RWPE2 (cell line): ENCODE measurements around the gene INVS.
"Not testable (repeated sequence)": the region's sequence is repeated elsewhere in the genome, so short reads cannot be mapped to it uniquely, and the experiment has no call there.

Source experiments
- ATAC-seq: fragments of 200-7000 bp; cut with Tn5 transposase; 3 replicates; pipeline ENCODE4 v1.9.1; 2021; ENCODE audit warnings: low read depth
- DNase-seq: peaks from one replicate; pipeline ENCODE4 v3.0.0-alpha.2; 2020; ENCODE audit warnings: low spot score
- H3K27ac ChIP-seq: fragments of 450-650 bp; 2 replicates; pipeline ENCODE4 v1.5.1; 2017; ENCODE audit warnings: mild to moderate bottlenecking; ENCODE audit not compliant: poor library complexity, severe bottlenecking
- H3K27me3 ChIP-seq: fragments of 250-450 bp; sonication (Bioruptor Pico); 2 replicates; pipeline ENCODE4 v1.5.1; 2021; ENCODE audit warnings: mild to moderate bottlenecking, moderate library complexity; ENCODE audit not compliant: insufficient read depth, poor library complexity, severe bottlenecking
- H3K36me3 ChIP-seq: fragments of 250-450 bp; sonication (Bioruptor Pico); 2 replicates; pipeline ENCODE4 v1.5.1; 2020; ENCODE audit warnings: low read depth, mild to moderate bottlenecking, moderate library complexity
- H3K4me1 ChIP-seq: fragments of 250-450 bp; sonication (Bioruptor Pico); 2 replicates; pipeline ENCODE4 v1.5.1; 2021; ENCODE audit warnings: mild to moderate bottlenecking, moderate library complexity; ENCODE audit not compliant: insufficient read depth, poor library complexity, severe bottlenecking
- H3K4me3 ChIP-seq: fragments of 250-450 bp; sonication (Bioruptor Pico); 2 replicates; pipeline ENCODE4 v1.5.1; 2021; ENCODE audit warnings: mild to moderate bottlenecking, moderate library complexity; ENCODE audit not compliant: severe bottlenecking
- H3K9me3 ChIP-seq: fragments of 250-450 bp; sonication (Bioruptor Pico); 2 replicates; pipeline ENCODE4 v1.5.1; 2021; ENCODE audit warnings: mild to moderate bottlenecking, moderate library complexity; ENCODE audit not compliant: severe bottlenecking
- CTCF ChIP-seq: fragments of 450-650 bp; IDR thresholded peaks from one replicate; pipeline ENCODE4 v1.5.1; 2017; ENCODE audit warnings: mild to moderate bottlenecking, moderate library complexity; ENCODE audit not compliant: poor library complexity, severe bottlenecking

The INVS gene

GRCh38 chr9:100145167-100145934 lies 46.3 kb downstream of the INVS start:
- not testable (repeated sequence) for H3K27me3 ChIP-seq, H3K4me3 ChIP-seq, DNase-seq, ATAC-seq, H3K36me3 ChIP-seq, H3K27ac ChIP-seq, H3K9me3 ChIP-seq, H3K4me1 ChIP-seq

GRCh38 chr9:100145976-100146375 lies 46.9 kb downstream of the INVS start:
- H3K36me3 ChIP-seq, H3K27me3 ChIP-seq, H3K4me3 ChIP-seq, DNase-seq, H3K9me3 ChIP-seq, H3K27ac ChIP-seq, H3K4me1 ChIP-seq, ATAC-seq: not testable (repeated sequence)

- H3K27me3 ChIP-seq: no peaks in the 10 kb centered on the region
- no peak overlapping the region for H3K4me3 ChIP-seq
- TF ChIP-seq CTCF: no peak
- ATAC-seq (no peak), DNase-seq (no peak)
- H3K9me3 ChIP-seq: no peaks in the 10 kb centered on the region
- no peak overlapping the region for H3K27ac ChIP-seq
- no peaks in the 10 kb centered on the region for H3K4me1 ChIP-seq
- no peaks in the 10 kb centered on the region; the same call in 1 of the 2 replicates for H3K36me3 ChIP-seq
Observed at GRCh38 chr9:100150214-100150613, 51.2 kb downstream of the INVS start.

- H3K9me3 ChIP-seq: peaks cover 3% of the 10 kb centered on the region
- no peaks in the 10 kb centered on the region for H3K27me3 ChIP-seq
- no peak overlapping the region for H3K27ac ChIP-seq
- H3K4me3 ChIP-seq: no peak overlapping the region
- ATAC-seq: no peak
- TF ChIP-seq CTCF: no peak
- DNase-seq: no peak
- no peaks in the 10 kb centered on the region for H3K36me3 ChIP-seq
- no peaks in the 10 kb centered on the region for H3K4me1 ChIP-seq
Observed at GRCh38 chr9:100160021-100160420, 61.0 kb downstream of the INVS start.

GRCh38 chr9:100167176-100167575 lies 68.1 kb downstream of the INVS start:
- Histone ChIP-seq H3K27ac (no peak overlapping the region), H3K36me3 (0 out of 2 replicates have a peak, but pooled peaks cover 3% of the 10 kb centered on the region), H3K27me3 (no peaks in the 10 kb centered on the region), H3K4me3 (no peak overlapping the region), H3K9me3 (no peaks in the 10 kb centered on the region), H3K4me1 (no peaks in the 10 kb centered on the region)
- DNase-seq (no peak), ATAC-seq (no peak)
- TF ChIP-seq CTCF: no peak
